H1 (cell line): Measurements from ENCODE around the gene ASB1. TPM values are rescaled to one million over a fixed set of nuclear protein-coding genes. Genes with fewer than 3 reads are reported as not detected.

Experiments
- ATF2 ChIP-seq: IDR thresholded peaks from 2 replicates; pipeline ENCODE4 v1.6.1; 2012; ENCODE audit warnings: low read length, inconsistent platforms
- CTCF ChIP-seq, 3 experiments: IDR thresholded peaks; 1 replicate in 2 of 3; 2 replicates in 1 of 3; pipeline versions ENCODE4 v1.5.1 to v1.6.1; 2011; ENCODE audit warnings: low read length in 3 of 3, mild to moderate bottlenecking in 3 of 3, inconsistent platforms in 2 of 3, low read depth in 1 of 3, moderate library complexity in 1 of 3; ENCODE audit not compliant: insufficient read depth in 1 of 3; ENCODE audit errors: control extremely low read depth in 1 of 3
- KDM1A ChIP-seq: fragments of 200-600, 300-600 bp; sonication (generic); IDR thresholded peaks from 2 replicates; pipeline ENCODE4 v1.7.1; 2016; ENCODE audit warnings: mild to moderate bottlenecking, low read length, borderline replicate concordance
- RNF2 ChIP-seq: fragments of 200-900, 300-1000 bp; sonication (generic); IDR thresholded peaks from 2 replicates; pipeline ENCODE4 v1.7.1; 2016; ENCODE audit warnings: borderline replicate concordance, low read depth, mild to moderate bottlenecking, antibody characterized with exemption, low read length; ENCODE audit not compliant: poor library complexity, severe bottlenecking; ENCODE audit errors: missing control alignments
- polyA plus RNA-seq, 7 experiments: library from polyadenylated mRNA; depleted of rRNA in 3 of 7; stranded (reverse) in 5 of 7; unstranded in 2 of 7; fragments of >200 nt in 5 of 7; fragments of 200-250 nt in 2 of 7; gene quantifications; 1 replicate in 5 of 7; 2 replicates in 1 of 7; 4 replicates in 1 of 7; pipeline versions ENCODE4 v1.2.1 to v1.2.3, GENCODE V29; 2011 to 2013; ENCODE audit warnings: missing spikeins in 2 of 7, mixed read lengths in 2 of 7
- total RNA-seq: library from RNA; stranded (reverse); fragmentation: NEBNext Ultra II Directional; extraction: Animal tissue kit (Norgen Biotek cat#: 25700); gene quantifications from 2 replicates; pipeline ENCODE4 v1.2.1, GENCODE V29; 2021

ASB1 gene
- total and polyA plus RNA-seq, 2 of the 8 experiments (the other 6 are each of a cell fraction or from before 2014, with no cell fraction given), result 24.1 to 36.0 TPM

GRCh38 chr2:238435752-238436096, 9.0 kb downstream of the ASB1 start (continued):
- TF ChIP-seq CTCF (IDR thresholded peaks at IDR 0.05; ENCODE audit: control extremely low read depth in 1 of 3, insufficient read depth in 1 of 3, low read depth in 1 of 3, low read length in 3 of 3) (no peak), RNF2 (no peak), KDM1A (no peak), ATF2 (no peak)
